WERI-Rb-1 (cell line): ENCODE data around the gene LRPAP1.

ENCODE experiments used
- DNase-seq: peaks from one replicate; pipeline ENCODE4 v3.0.0-alpha.2; 2020
- H3K27ac ChIP-seq: fragments of 250-450 bp; sonication (Bioruptor Pico); 2 replicates; pipeline ENCODE4 v1.5.1; 2020; ENCODE audit warnings: mild to moderate bottlenecking, moderate library complexity
- H3K27me3 ChIP-seq: fragments of 250-450 bp; sonication (Bioruptor Pico); 2 replicates; pipeline ENCODE4 v1.5.1; 2021; ENCODE audit warnings: mild to moderate bottlenecking, low read depth, moderate library complexity; ENCODE audit not compliant: insufficient read depth, severe bottlenecking
- H3K36me3 ChIP-seq: fragments of 250-450 bp; sonication (Bioruptor Pico); 2 replicates; pipeline ENCODE4 v1.5.1; 2020; ENCODE audit warnings: mild to moderate bottlenecking, moderate library complexity
- H3K4me3 ChIP-seq: 2 replicates; pipeline ENCODE4 v1.5.1; 2011; ENCODE audit warnings: low read depth, mild to moderate bottlenecking, control low read depth, low read length
- H3K9me3 ChIP-seq: fragments of 250-450 bp; sonication (Bioruptor Pico); 2 replicates; pipeline ENCODE4 v1.5.1; 2021; ENCODE audit warnings: mild to moderate bottlenecking, moderate library complexity; ENCODE audit not compliant: severe bottlenecking
- CTCF ChIP-seq: IDR thresholded peaks from 2 replicates; pipeline ENCODE4 v1.5.1; 2011; ENCODE audit warnings: low read depth, mild to moderate bottlenecking, control low read depth, inconsistent platforms, low read length

LRPAP1 gene

GRCh38 chr4:3530663-3531254 is 1.5 kb downstream of the LRPAP1 start:
- no peaks in the 10 kb centered on the region for H3K27me3 ChIP-seq
- H3K9me3 ChIP-seq: no peaks in the 10 kb centered on the region
- H3K36me3 ChIP-seq: peaks cover 37% of the 10 kb centered on the region
- peak overlapping the region; percentile 75; the same call in 1 of the 2 replicates for H3K4me3 ChIP-seq
- no peak for TF ChIP-seq CTCF
- DNase-seq: no peak
- H3K27ac ChIP-seq: no peak overlapping the region

GRCh38 chr4:3530051-3530450 is 2.2 kb downstream of the LRPAP1 start:
- DNase-seq: no peak
- no peak for TF ChIP-seq CTCF
- Histone ChIP-seq H3K9me3 (no peaks in the 10 kb centered on the region), H3K4me3 (no peak overlapping the region), H3K27ac (no peak overlapping the region), H3K36me3 (peaks cover 43% of the 10 kb centered on the region), H3K27me3 (no peaks in the 10 kb centered on the region)

GRCh38 chr4:3529363-3529762 is 2.9 kb downstream of the LRPAP1 start:
- Histone ChIP-seq H3K27me3 (no peaks in the 10 kb centered on the region), H3K27ac (no peak overlapping the region), H3K9me3 (no peaks in the 10 kb centered on the region), H3K36me3 (peaks cover 50% of the 10 kb centered on the region), H3K4me3 (no peak overlapping the region)
- no peak for DNase-seq
- TF ChIP-seq CTCF: no peak

GRCh38 chr4:3527914-3528876 is 4.0 kb downstream of the LRPAP1 start:
- Histone ChIP-seq H3K36me3 (peaks cover 60% of the 10 kb centered on the region), H3K27me3 (no peaks in the 10 kb centered on the region), H3K4me3 (no peak overlapping the region), H3K27ac (no peak overlapping the region), H3K9me3 (no peaks in the 10 kb centered on the region)
- no peak for TF ChIP-seq CTCF
- no peak for DNase-seq

GRCh38 chr4:3527101-3527913 is 4.9 kb downstream of the LRPAP1 start:
- no peaks in the 10 kb centered on the region for H3K27me3 ChIP-seq
- no peak overlapping the region for H3K27ac ChIP-seq
- TF ChIP-seq CTCF: no peak
- H3K4me3 ChIP-seq: no peak overlapping the region
- peaks cover 66% of the 10 kb centered on the region for H3K36me3 ChIP-seq
- no peak for DNase-seq
- no peaks in the 10 kb centered on the region for H3K9me3 ChIP-seq
